Left renal cortex interstitium (tissue), 4 donors: ENCODE data around the gene KCTD8. TPM values are rescaled to one million over a fixed set of nuclear protein-coding genes. Genes with fewer than 3 reads are reported as not detected.
"Not testable (repeated sequence)": the region's sequence is repeated elsewhere in the genome, so short reads cannot be mapped to it uniquely, and the experiment has no call there.

Source experiments
- DNase-seq, 4 donors: peaks; one replicate each; pipeline ENCODE4 v3.0.0-alpha.2; 2013; ENCODE audit warnings: low read depth in 4 of 4, low spot score in 2 of 4, missing footprints in 1 of 4
- polyA plus RNA-seq, 4 donors: library from polyadenylated mRNA; unstranded; fragments of 120-200 nt; gene quantifications; one replicate each; pipeline ENCODE4 v1.2.1, GENCODE V29; 2013; ENCODE audit not compliant: insufficient read length in 4 of 4

The KCTD8 gene
- polyA plus RNA-seq, 4 donors: 3.0 to 4.9 (median 4.4) TPM

- DNase-seq: no peak
Measured at GRCh38 chr4:44342800-44343199, 105.8 kb downstream of the KCTD8 start.

GRCh38 chr4:44326741-44327140 is 121.9 kb downstream of the KCTD8 start:
- DNase-seq: no peak

DNA sequence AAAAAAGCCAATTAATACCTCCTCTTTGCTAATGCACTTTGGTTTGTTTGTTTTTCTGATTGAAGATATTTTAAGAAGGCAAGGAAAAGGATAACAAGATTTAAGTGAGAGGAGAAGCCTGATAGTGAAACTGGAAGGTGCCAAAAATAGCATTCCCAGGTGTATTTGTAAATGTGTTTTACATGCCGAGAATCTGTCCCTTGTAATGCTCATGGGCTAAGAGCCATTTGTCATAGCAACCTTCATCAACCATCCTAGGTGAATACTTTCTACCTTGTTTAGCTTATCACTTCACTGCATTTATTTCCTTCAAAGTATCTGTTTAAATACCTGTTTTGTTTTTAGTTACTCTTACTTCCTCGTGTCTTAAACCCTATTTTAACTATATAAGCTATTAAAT is 127.8 kb downstream of the KCTD8 start:
- DNase-seq: no peak

DNA sequence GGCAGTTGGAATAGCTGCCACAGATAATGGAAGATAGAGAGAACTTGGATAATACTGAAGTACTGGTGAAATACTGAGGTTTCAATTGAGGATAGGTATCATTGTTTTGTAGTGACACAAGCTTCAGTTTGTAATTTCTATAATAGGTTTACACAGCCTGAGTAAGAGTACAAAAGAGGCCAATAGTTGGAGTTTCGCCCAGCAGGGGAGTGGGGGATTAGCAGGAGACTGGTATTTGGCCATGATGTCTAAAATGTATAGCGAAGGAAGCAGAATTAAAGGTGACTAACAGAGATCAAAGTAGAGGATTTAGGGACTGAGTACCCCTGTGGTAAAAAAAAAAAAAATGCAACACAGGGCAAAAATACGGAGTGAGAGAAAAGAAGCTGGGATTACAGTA is 129.5 kb downstream of the KCTD8 start:
- DNase-seq: no peak

DNA sequence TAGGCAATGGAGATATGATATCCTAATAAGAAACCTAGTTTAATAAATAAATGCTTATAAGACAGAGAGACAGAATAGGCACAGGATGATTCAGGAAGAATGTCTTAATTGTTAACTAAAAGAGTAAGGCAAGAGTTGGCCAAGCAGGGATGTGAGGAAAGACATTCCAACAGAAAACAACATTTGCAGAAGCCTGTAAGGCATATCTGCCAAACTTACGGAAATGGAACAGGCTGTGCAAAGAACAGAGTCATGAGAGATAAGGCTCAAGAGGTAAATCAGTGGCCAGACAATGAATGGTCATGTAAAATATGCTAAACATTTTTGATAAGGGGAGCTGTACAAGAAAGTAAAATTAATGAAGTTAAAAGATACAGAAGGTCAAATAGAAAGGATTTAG is 134.9 kb downstream of the KCTD8 start:
- DNase-seq: no peak

GRCh38 chr4:44287505-44287904 is 161.1 kb downstream of the KCTD8 start:
- DNase-seq: no peak

- DNase-seq: no peak
Measured at GRCh38 chr4:44279469-44279868, 169.1 kb downstream of the KCTD8 start.

DNA sequence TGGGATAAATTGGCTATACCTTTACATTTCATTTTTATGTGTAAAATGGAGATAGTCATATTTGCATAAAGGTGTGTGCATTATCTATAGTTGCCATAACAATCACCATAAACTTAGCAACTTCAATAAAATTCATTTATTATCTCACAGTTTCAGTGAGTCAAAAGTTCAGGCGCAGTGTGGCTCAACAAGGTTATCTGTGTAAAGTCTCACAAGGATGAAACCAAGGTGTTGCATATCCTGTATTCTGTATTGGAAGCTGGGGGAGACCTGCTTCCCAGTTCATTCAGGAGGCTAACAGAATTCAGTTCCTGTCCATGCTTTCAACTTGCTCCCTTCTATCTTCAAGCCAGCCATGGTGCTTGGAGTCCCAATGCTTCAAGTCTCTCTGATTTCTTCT is 169.5 kb downstream of the KCTD8 start:
- DNase-seq: no peak

GRCh38 chr4:44257461-44257860 is 191.1 kb downstream of the KCTD8 start:
- DNase-seq: no peak

GRCh38 chr4:44256414-44256813 is 192.2 kb downstream of the KCTD8 start:
- no peak for DNase-seq

DNA sequence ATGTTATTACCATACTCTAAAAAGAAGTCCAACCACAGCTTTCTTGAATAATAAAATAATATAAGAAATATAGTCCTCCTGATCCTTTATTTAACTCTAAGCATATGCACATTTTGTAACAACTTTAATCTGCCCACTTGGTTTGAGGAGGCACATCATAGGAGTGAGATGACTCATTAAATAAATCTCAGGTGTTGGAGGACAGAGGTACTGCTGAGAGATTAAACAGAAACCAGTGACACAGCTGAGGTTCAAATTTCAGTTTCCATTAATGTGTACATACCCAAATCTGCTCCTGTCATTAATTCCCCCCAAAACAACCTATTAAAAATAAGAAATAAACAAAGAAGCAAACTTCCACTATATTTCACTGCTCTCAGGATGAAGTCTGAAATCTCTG is 211.0 kb downstream of the KCTD8 start:
- DNase-seq: no peak

- DNase-seq: no peak
Measured at GRCh38 chr4:44235897-44236296, 212.7 kb downstream of the KCTD8 start.

DNA sequence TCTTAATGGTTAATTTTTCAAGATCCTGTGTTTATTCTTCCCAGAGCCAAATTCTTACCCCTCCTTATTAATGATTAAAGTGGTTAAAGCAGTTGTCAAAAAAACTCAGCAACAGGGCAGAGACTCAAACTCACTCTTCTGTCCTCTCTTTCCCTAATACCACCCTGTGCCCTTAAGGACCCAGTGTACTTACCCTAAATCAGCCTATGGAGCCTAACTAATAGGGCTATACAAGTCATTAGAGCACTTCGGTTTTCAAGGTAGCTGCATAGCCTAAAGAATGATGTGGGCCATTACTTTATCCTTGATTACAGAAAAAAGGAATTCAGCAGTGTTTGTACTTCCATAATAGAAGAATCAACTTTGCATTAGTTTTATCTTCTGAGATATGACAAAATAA is 216.3 kb downstream of the KCTD8 start:
- no peak for DNase-seq

DNA sequence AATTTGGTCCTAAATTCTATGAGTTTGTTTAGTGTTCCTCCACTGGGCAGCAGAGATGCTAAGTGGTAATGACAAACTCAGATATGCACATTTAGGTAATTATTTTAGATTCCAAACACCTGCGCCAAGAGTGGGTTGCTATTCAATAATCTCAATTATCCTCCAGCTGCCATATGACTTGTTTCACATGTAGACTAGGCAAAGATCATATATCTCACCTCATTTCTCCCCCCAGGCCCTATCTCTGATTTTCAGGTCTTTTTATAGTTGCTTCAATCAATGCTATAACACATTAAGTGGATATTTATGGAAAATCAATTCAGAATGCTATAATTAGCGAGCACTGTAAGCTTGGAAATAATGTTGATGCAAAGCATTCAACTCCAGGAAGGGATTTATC is 217.6 kb downstream of the KCTD8 start:
- no peak for DNase-seq

- DNase-seq: no peak
Measured at GRCh38 chr4:44228326-44228725, 220.3 kb downstream of the KCTD8 start.

GRCh38 chr4:44221407-44221806 is 227.2 kb downstream of the KCTD8 start:
- DNase-seq: no peak

- no peak for DNase-seq
Measured at GRCh38 chr4:44210750-44211149, 237.9 kb downstream of the KCTD8 start.

GRCh38 chr4:44196796-44197195 is 251.8 kb downstream of the KCTD8 start:
- no peak for DNase-seq

DNA sequence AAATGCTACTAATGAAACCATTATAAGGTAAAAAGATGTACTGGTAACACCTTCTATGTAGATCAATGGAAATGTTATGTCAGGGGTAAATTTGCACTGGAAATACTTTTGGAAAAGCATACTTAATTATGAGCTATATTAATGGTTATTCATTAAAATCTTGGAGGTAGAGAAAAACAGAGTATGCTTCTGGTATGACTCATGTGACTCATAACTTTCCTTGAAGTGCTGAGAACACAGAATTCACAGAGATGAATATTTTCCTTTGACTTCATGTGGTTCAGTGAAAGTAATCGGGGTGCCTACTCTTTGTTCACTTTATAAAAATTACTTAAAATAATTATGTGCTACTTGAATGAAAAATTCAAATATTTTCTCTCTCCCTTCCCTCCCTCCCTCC is 254.2 kb downstream of the KCTD8 start:
- no peak for DNase-seq

- no peak for DNase-seq
Measured at GRCh38 chr4:44186850-44187246, 261.8 kb downstream of the KCTD8 start.

GRCh38 chr4:44186096-44186849 is 262.3 kb downstream of the KCTD8 start:
- no peak for DNase-seq

GRCh38 chr4:44181491-44182349 is 266.9 kb downstream of the KCTD8 start:
- DNase-seq: not testable (repeated sequence)
